ENCODE measurements around the gene FBLN1.

DNA sequence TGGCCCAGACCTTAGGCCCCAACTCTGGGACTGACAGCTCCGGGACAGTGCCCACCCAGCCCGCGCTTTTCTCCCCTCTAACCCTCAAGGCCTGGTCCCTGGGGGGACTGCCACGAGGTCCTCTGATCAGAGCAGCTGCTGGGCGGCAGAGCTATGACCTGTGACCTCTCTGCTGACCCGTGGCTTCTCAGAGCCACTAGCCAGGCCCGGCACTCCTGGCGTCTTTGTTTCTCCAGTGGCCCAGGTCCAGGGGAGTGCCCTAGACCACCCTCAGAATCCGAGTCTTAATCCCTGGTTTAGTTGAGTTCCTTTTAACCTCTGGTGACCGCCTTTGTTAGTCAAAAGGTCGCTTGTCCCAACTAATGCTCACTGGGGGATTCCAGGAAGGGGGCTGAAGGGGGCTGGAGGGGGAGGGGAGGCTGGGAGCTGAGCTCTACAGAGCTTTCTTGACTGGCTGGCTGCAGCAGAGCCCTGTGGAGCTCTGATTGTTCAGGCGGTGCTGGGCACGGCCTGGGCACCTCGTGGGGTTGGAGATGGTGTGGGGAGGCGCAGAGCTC is 1.2 kb downstream of the FBLN1 start:
- TF ChIP-seq, protein P1, sequence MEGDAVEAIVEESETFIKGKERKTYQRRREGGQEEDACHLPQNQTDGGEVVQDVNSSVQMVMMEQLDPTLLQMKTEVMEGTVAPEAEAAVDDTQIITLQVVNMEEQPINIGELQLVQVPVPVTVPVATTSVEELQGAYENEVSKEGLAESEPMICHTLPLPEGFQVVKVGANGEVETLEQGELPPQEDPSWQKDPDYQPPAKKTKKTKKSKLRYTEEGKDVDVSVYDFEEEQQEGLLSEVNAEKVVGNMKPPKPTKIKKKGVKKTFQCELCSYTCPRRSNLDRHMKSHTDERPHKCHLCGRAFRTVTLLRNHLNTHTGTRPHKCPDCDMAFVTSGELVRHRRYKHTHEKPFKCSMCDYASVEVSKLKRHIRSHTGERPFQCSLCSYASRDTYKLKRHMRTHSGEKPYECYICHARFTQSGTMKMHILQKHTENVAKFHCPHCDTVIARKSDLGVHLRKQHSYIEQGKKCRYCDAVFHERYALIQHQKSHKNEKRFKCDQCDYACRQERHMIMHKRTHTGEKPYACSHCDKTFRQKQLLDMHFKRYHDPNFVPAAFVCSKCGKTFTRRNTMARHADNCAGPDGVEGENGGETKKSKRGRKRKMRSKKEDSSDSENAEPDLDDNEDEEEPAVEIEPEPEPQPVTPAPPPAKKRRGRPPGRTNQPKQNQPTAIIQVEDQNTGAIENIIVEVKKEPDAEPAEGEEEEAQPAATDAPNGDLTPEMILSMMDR (IDR thresholded peaks at IDR 0.05 in 2 of 3, conservative IDR thresholded peaks at IDR 0.05 in 1 of 3; ENCODE audit: borderline replicate concordance in 1 of 3, insufficient read depth in 1 of 3, low read depth in 2 of 3, low read length in 2 of 3): no peak
- TF ChIP-seq REST (IDR thresholded peaks at IDR 0.05; ENCODE audit: low read depth): no peak
- no peak for TF ChIP-seq ZNF274 (IDR thresholded peaks at IDR 0.05; ENCODE audit: low read depth, low read length)
- TF ChIP-seq JUND (IDR thresholded peaks at IDR 0.05): no peak
- no peak for TF ChIP-seq RAD21 (IDR thresholded peaks at IDR 0.05; ENCODE audit: low read depth)
- TF ChIP-seq POLR2A (IDR thresholded peaks at IDR 0.05; ENCODE audit: borderline replicate concordance, extremely low read depth, insufficient read depth, insufficient read length): no peak
- no peak for TF ChIP-seq TCF7L2 (IDR thresholded peaks at IDR 0.05; ENCODE audit: borderline replicate concordance, extremely low read depth, insufficient read depth, insufficient read length)
- no peak for TF ChIP-seq POLR2AphosphoS5 (IDR thresholded peaks at IDR 0.05; ENCODE audit: low read depth, low read length)
- TF ChIP-seq SP1 (IDR thresholded peaks at IDR 0.05; ENCODE audit: low read depth): no peak
- no peak for TF ChIP-seq ZFX (IDR thresholded peaks at IDR 0.05)
- no peak for TF ChIP-seq EZH2 (IDR thresholded peaks at IDR 0.05)

Data from HCT116 (cell line).